Activated CD8-positive, alpha-beta T cell treated with anti-CD3 and anti-CD28 coated beads for 36 hours (primary cell): Measurements from ENCODE around the gene TNFSF4. TPM values are rescaled to one million over a fixed set of nuclear protein-coding genes. Genes with fewer than 3 reads are reported as not detected.

ENCODE experiments used
- ATAC-seq: fragments of 200-7000 bp; cut with Tn5 transposase; one replicate; pipeline ENCODE4 v1.10.0; 2021; ENCODE audit warnings: mild to moderate bottlenecking, moderate library complexity
- CTCF ChIA-PET: fragments of 350-600 bp; sonication (Branson Sonifier 250); formaldehyde crosslinking; loops from one replicate; lab custom pipeline; 2021; ENCODE audit warnings: antibody characterized with exemption; lab: Charles Lee
- POLR2A ChIA-PET: fragments of 350-600 bp; sonication (Branson Sonifier 250); formaldehyde crosslinking; loops from one replicate; lab custom pipeline; 2021; ENCODE audit warnings: antibody characterized with exemption; lab: Charles Lee
- DNase-seq: peaks from one replicate; pipeline ENCODE4 v3.0.0-alpha.2; 2020
- H3K27ac Mint-ChIP-seq: one replicate; pipeline ENCODE4 v1.8.0; 2021; ENCODE audit warnings: mild to moderate bottlenecking, mixed read lengths
- H3K27me3 Mint-ChIP-seq: one replicate; pipeline ENCODE4 v1.8.0; 2021; ENCODE audit warnings: mixed read lengths
- H3K36me3 Mint-ChIP-seq: one replicate; pipeline ENCODE4 v1.8.0; 2021; ENCODE audit warnings: low read depth, mixed read lengths
- H3K4me1 Mint-ChIP-seq: one replicate; pipeline ENCODE4 v1.8.0; 2021; ENCODE audit warnings: low read depth, mixed read lengths
- H3K4me3 Mint-ChIP-seq: one replicate; pipeline ENCODE4 v1.8.0; 2021; ENCODE audit warnings: mild to moderate bottlenecking, moderate library complexity, mixed read lengths
- H3K9me3 Mint-ChIP-seq: one replicate; pipeline ENCODE4 v1.8.0; 2021; ENCODE audit warnings: mixed read lengths
- intact Hi-C: fragments of 100-400 bp; cut with micrococcal nuclease; formaldehyde crosslinking; loops from one replicate; pipeline ENCODE4 v1.10.0; 2022
- total RNA-seq, 2 experiments: library from RNA; stranded (reverse); gene quantifications; one replicate each; pipeline ENCODE4 v1.2.3, GENCODE V29; 2021
- TF ChIP-seq, protein P1 (sequence below): fragments of 200-600 bp; IDR thresholded peaks from one replicate; pipeline ENCODE4 v1.8.0; 2022; ENCODE audit warnings: antibody characterized with exemption, mild to moderate bottlenecking

The TNFSF4 gene
- total RNA-seq, 2 experiments from 2014 or later: 1.5 to 1.6 TPM

DNA sequence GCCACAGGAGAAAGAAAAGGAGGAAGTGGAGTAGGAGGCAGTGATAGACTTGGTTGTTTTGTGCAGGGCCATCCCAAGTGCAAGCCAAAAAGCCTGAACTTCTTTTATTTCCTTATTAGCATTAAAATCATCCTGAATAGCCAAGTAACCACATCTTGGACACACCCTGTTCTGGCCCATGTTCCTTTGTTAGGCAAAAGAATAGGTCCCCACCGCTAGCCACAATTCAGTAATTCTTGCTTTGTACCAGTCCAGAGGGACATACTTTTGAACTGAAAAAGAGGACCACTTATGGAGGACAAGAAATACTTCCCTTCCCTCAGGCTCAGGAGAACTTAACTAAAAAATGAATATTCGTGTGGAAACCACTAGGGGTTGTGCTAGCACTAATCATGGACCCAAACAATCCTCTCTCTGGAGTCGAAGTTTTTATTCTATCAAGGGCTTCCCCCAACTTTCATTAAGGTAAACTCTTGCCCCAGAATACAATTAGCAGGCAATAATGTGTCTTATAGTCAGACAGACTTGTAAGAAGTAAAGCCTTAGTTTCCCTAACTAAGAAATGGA is 19.4 kb downstream of the TNFSF4 start:
- no peak overlapping the region for H3K4me3 Mint-ChIP-seq
- intact Hi-C loops: no loop called here
- DNase-seq (no peak), ATAC-seq (no peak)
- ChIA-PET CTCF (no interaction called here), POLR2A (no interaction called here)
- H3K36me3 Mint-ChIP-seq: no peaks in the 10 kb centered on the region
- H3K9me3 Mint-ChIP-seq: no peaks in the 10 kb centered on the region
- TF ChIP-seq, protein P1, sequence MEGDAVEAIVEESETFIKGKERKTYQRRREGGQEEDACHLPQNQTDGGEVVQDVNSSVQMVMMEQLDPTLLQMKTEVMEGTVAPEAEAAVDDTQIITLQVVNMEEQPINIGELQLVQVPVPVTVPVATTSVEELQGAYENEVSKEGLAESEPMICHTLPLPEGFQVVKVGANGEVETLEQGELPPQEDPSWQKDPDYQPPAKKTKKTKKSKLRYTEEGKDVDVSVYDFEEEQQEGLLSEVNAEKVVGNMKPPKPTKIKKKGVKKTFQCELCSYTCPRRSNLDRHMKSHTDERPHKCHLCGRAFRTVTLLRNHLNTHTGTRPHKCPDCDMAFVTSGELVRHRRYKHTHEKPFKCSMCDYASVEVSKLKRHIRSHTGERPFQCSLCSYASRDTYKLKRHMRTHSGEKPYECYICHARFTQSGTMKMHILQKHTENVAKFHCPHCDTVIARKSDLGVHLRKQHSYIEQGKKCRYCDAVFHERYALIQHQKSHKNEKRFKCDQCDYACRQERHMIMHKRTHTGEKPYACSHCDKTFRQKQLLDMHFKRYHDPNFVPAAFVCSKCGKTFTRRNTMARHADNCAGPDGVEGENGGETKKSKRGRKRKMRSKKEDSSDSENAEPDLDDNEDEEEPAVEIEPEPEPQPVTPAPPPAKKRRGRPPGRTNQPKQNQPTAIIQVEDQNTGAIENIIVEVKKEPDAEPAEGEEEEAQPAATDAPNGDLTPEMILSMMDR: no peak
- H3K27ac Mint-ChIP-seq: no peak overlapping the region
- no peaks in the 10 kb centered on the region for H3K27me3 Mint-ChIP-seq
- peaks cover 6% of the 10 kb centered on the region for H3K4me1 Mint-ChIP-seq

DNA sequence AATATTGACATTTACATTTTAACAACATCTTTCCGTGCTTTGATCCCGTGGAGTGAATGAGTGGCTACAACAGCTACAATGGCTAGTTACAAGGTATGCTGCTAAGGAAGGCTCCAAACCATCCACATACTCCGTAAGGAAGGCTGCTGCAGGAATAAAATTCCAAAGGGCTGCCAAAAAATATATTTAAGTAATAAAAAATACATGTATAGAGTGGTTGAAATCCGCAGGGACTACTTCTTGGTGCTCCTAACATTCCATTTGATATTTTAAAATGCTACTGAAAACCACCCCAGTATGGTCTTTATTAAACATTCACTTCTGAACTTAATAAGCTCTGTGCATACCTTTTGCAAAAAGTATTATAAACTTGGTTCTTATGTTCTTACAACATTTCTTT is 25.3 kb downstream of the TNFSF4 start:
- Mint-ChIP-seq H3K36me3 (no peaks in the 10 kb centered on the region), H3K9me3 (no peaks in the 10 kb centered on the region), H3K27me3 (no peaks in the 10 kb centered on the region), H3K27ac (no peak overlapping the region), H3K4me3 (no peak overlapping the region), H3K4me1 (no peaks in the 10 kb centered on the region)
- no peak for ATAC-seq
- TF ChIP-seq, protein P1: no peak
- ChIA-PET CTCF (interaction anchor here (0.8 to 1.3 kb wide), 2 partner anchors 14 to 21 kb away, joined by 3 read pairs; no protein-coding TSS in a partner anchor), POLR2A (no interaction called here)
- no peak for DNase-seq
- intact Hi-C loops: no loop called here

DNA sequence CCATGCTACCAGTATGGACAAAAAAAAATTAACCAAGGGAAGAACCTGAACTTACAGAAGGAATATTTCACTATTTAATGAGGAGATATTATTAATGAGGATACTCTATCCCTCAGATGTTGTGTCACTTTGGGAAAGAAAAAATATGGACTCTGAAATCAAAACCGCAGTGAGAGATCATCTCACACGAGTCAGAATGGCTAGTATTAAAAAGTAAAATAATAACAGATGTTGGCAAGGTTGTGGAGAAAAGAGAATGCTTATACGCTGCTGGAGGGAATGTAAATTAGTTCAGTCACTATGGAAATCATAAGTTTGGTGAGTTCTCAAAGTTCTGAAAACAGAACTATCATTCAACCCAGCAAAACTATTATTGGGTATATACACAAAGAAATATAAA is 30.9 kb downstream of the TNFSF4 start:
- intact Hi-C loops: no loop called here

DNA sequence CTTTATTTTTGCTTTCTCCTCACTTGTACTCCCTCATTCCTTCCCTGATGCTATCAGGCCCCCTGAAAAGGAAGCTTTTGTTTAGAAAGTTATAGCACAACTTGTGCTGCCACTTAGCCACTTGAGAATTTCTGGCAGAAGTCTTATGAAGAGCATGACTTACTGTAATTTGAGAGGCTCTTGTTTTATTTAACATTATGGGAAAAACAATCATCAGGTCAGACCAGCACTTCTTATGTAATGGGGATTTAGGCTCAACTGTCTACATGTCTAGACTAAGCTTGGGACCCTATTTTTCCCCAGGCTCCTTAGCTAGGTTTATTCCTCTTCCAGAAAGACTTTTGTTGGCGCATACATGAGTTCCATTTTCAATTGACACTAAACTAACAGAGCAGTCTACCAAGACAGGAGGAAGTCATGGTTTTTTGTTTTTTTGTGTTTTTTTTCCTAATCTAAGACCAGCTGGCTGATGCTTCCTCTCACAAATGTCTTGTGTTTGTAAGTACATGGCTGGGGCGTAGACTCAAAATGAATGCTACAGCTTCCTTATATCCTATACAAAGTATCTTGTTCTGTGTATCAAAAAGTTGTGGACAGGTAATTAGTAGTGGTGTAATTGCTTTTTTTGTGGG is 31.5 kb downstream of the TNFSF4 start:
- ATAC-seq: no peak
- Mint-ChIP-seq H3K4me1 (no peaks in the 10 kb centered on the region), H3K27me3 (no peaks in the 10 kb centered on the region), H3K9me3 (peaks cover 28% of the 10 kb centered on the region), H3K36me3 (peaks cover 10% of the 10 kb centered on the region), H3K4me3 (no peak overlapping the region), H3K27ac (no peak overlapping the region)
- intact Hi-C loops: no loop called here
- ChIA-PET POLR2A (no interaction called here), CTCF (interaction anchor here (0.8 to 1.2 kb wide), 3 partner anchors 9 to 28 kb away, joined by 3 read pairs; no protein-coding TSS in a partner anchor)
- TF ChIP-seq, protein P1: no peak
- no peak for DNase-seq

More for the DNA sequence above, 30.9 kb downstream of the TNFSF4 start:
- no peak overlapping the region for H3K4me3 Mint-ChIP-seq
- POLR2A ChIA-PET: no interaction called here
- DNase-seq: no peak
- CTCF ChIA-PET: interaction anchor here (0.8 to 1.2 kb wide), 3 partner anchors 9 to 27 kb away, joined by 3 read pairs; no protein-coding TSS in a partner anchor
- H3K36me3 Mint-ChIP-seq: peaks cover 8% of the 10 kb centered on the region
- ATAC-seq: no peak
- TF ChIP-seq, protein P1: no peak
- H3K9me3 Mint-ChIP-seq: peaks cover 24% of the 10 kb centered on the region
- no peak overlapping the region for H3K27ac Mint-ChIP-seq
- H3K4me1 Mint-ChIP-seq: no peaks in the 10 kb centered on the region
- H3K27me3 Mint-ChIP-seq: no peaks in the 10 kb centered on the region

DNA sequence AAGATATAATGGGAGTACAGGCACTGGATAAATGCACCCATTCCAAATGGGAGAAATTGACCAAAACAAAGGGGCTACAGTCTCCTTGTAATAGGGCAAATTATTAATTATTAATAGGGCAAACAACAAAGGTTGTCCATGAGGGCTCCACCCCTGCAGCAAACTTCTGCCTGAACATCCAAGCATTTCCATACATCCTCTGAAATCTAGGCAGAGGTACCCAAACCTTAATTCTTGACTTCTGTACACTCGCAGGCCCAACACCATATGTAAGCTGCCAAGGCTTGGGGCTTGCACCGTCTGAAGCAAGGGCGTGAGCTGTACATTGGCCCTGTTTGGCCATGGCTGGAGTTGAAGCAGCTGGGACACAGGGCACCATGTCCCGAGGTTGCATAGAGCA is 33.7 kb downstream of the TNFSF4 start:
- intact Hi-C loops: no loop called here
- ChIA-PET POLR2A (no interaction called here), CTCF (no interaction called here)
- TF ChIP-seq, protein P1: no peak
- no peaks in the 10 kb centered on the region for H3K27me3 Mint-ChIP-seq
- DNase-seq (no peak), ATAC-seq (no peak)
- H3K36me3 Mint-ChIP-seq: peaks cover 10% of the 10 kb centered on the region
- H3K4me3 Mint-ChIP-seq: no peak overlapping the region
- H3K4me1 Mint-ChIP-seq: no peaks in the 10 kb centered on the region
- peaks cover 31% of the 10 kb centered on the region for H3K9me3 Mint-ChIP-seq
- no peak overlapping the region for H3K27ac Mint-ChIP-seq
